Astrocyte (in vitro differentiated cells and primary cell): ENCODE measurements around the gene ZNF618. TPM values are rescaled to one million over a fixed set of nuclear protein-coding genes. Genes with fewer than 3 reads are reported as not detected.

ENCODE experiments used
- DNase-seq: peaks from one replicate; pipeline ENCODE4 v3.0.0-alpha.2; 2010; ENCODE audit warnings: low read depth
- FAIRE-seq: peaks from 2 replicates; lab custom pipeline; 2011; peaks lifted over from hg19 to GRCh38; lab: Jason Lieb, UNC
- H2AFZ ChIP-seq: 2 replicates; pipeline ENCODE4 v1.6.0; 2012; ENCODE audit warnings: low read depth, low read length, inconsistent platforms
- H3K27ac ChIP-seq: 2 replicates; pipeline ENCODE4 v1.5.1; 2011; ENCODE audit warnings: low read depth, low read length, inconsistent platforms
- H3K27me3 ChIP-seq: 2 replicates; pipeline ENCODE4 v1.6.0; 2011; ENCODE audit warnings: low read length, inconsistent platforms; ENCODE audit not compliant: insufficient read depth
- H3K36me3 ChIP-seq: 2 replicates; pipeline ENCODE4 v1.5.1; 2011; ENCODE audit warnings: low read length, inconsistent platforms; ENCODE audit not compliant: insufficient read depth
- H3K4me1 ChIP-seq: 2 replicates; pipeline ENCODE4 v1.5.1; 2011; ENCODE audit warnings: low read length, inconsistent platforms; ENCODE audit not compliant: insufficient read depth
- H3K4me2 ChIP-seq: 2 replicates; pipeline ENCODE4 v1.6.0; 2012; ENCODE audit warnings: low read length, inconsistent platforms
- H3K4me3 ChIP-seq: 2 replicates; pipeline ENCODE4 v1.5.1; 2011; ENCODE audit warnings: low read depth, mild to moderate bottlenecking, low read length, inconsistent platforms; ENCODE audit not compliant: insufficient read depth
- H3K79me2 ChIP-seq: 2 replicates; pipeline ENCODE4 v1.6.0; 2012; ENCODE audit warnings: mild to moderate bottlenecking, low read length, inconsistent platforms; ENCODE audit not compliant: insufficient read depth
- H3K9ac ChIP-seq: 2 replicates; pipeline ENCODE4 v1.6.0; 2012; ENCODE audit warnings: mild to moderate bottlenecking, low read length, inconsistent platforms
- H3K9me3 ChIP-seq: 2 replicates; pipeline ENCODE4 v1.5.1; 2012; ENCODE audit warnings: low read depth, mild to moderate bottlenecking, low read length, inconsistent platforms; ENCODE audit not compliant: insufficient read depth
- H4K20me1 ChIP-seq: 2 replicates; pipeline ENCODE4 v1.6.0; 2012; ENCODE audit warnings: low read length, inconsistent platforms; ENCODE audit not compliant: insufficient read depth
- H3K27ac Mint-ChIP-seq: one replicate; pipeline ENCODE4 v1.8.0; 2021; ENCODE audit warnings: mild to moderate bottlenecking, mixed read lengths; ENCODE audit not compliant: unreplicated experiment
- H3K27me3 Mint-ChIP-seq: one replicate; pipeline ENCODE4 v1.8.0; 2021; ENCODE audit warnings: low read depth, mixed read lengths; ENCODE audit not compliant: unreplicated experiment
- H3K36me3 Mint-ChIP-seq: one replicate; pipeline ENCODE4 v1.8.0; 2021; ENCODE audit warnings: low read depth, mixed read lengths; ENCODE audit not compliant: unreplicated experiment
- H3K4me1 Mint-ChIP-seq: one replicate; pipeline ENCODE4 v1.8.0; 2021; ENCODE audit warnings: low read depth, mixed read lengths; ENCODE audit not compliant: unreplicated experiment
- H3K4me3 Mint-ChIP-seq: one replicate; pipeline ENCODE4 v1.8.0; 2021; ENCODE audit warnings: mild to moderate bottlenecking, moderate library complexity, mixed read lengths; ENCODE audit not compliant: unreplicated experiment
- H3K9me3 Mint-ChIP-seq: one replicate; pipeline ENCODE4 v1.8.0; 2021; ENCODE audit warnings: mild to moderate bottlenecking, mixed read lengths; ENCODE audit not compliant: unreplicated experiment
- EZH2 ChIP-seq: IDR thresholded peaks from 2 replicates; pipeline ENCODE4 v1.6.1; 2012; ENCODE audit warnings: mild to moderate bottlenecking, low read length, inconsistent platforms; ENCODE audit not compliant: insufficient read depth
- total RNA-seq: library from RNA; stranded (reverse); gene quantifications from 2 replicates; pipeline ENCODE4 v1.2.1, GENCODE V29; 2021
- TF ChIP-seq, protein P1 (sequence below): IDR thresholded peaks from 2 replicates; pipeline ENCODE4 v1.5.1; 2011; ENCODE audit warnings: low read depth, mild to moderate bottlenecking, inconsistent platforms, low read length, moderate library complexity; ENCODE audit not compliant: insufficient read depth

The ZNF618 gene
- total RNA-seq, 1 donor from 2014 or later = 30.1 TPM

DNA sequence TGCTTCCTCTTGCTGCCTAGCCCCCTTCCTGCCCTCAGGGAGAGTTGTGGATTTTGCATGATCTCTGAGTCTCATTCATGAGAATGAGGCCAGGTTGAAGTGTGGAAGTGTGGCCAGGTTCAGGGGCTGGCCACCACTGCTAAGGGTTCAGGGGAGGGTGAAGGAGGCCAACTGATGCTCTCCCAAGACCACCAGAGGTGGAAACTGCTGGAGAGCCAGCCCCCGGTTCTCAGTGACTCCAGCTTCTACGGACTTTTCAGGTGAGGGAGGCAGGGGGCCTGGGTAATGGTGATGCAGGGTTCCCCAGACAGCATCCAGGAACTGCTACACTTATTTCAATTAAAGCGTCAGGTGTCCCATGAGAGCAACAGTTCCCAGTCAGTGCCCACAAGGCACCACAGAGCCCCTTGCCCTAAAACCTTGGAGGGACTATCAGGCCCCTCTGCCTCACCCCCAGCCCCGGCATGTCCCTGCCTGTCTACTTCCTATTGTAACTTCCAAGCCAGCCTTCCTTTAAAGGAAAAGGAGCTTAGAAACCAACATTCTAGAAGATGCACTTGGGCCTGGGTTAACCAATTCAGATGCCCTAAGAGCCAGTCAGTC, 151.9 kb downstream of the ZNF618 start:
- Histone ChIP-seq H3K4me1 (no peaks in the 10 kb centered on the region), H3K4me3 (no peak overlapping the region), H3K79me2 (no peaks in the 10 kb centered on the region), H3K27ac (no peak overlapping the region), H3K4me2 (no peak overlapping the region), H3K36me3 (peaks cover 9% of the 10 kb centered on the region), H3K27me3 (no peaks in the 10 kb centered on the region), H2AFZ (no peak overlapping the region), H4K20me1 (no peaks in the 10 kb centered on the region), H3K9ac (no peak overlapping the region), H3K9me3 (no peaks in the 10 kb centered on the region)
- peaks cover 62% of the 10 kb centered on the region for H3K36me3 Mint-ChIP-seq
- TF ChIP-seq, protein P1, sequence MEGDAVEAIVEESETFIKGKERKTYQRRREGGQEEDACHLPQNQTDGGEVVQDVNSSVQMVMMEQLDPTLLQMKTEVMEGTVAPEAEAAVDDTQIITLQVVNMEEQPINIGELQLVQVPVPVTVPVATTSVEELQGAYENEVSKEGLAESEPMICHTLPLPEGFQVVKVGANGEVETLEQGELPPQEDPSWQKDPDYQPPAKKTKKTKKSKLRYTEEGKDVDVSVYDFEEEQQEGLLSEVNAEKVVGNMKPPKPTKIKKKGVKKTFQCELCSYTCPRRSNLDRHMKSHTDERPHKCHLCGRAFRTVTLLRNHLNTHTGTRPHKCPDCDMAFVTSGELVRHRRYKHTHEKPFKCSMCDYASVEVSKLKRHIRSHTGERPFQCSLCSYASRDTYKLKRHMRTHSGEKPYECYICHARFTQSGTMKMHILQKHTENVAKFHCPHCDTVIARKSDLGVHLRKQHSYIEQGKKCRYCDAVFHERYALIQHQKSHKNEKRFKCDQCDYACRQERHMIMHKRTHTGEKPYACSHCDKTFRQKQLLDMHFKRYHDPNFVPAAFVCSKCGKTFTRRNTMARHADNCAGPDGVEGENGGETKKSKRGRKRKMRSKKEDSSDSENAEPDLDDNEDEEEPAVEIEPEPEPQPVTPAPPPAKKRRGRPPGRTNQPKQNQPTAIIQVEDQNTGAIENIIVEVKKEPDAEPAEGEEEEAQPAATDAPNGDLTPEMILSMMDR = no peak
- TF ChIP-seq EZH2 = no peak
- no peak overlapping the region for H3K4me3 Mint-ChIP-seq
- H3K9me3 Mint-ChIP-seq = peaks cover 6% of the 10 kb centered on the region
- H3K27me3 Mint-ChIP-seq = no peaks in the 10 kb centered on the region
- FAIRE-seq (no peak), DNase-seq (no peak)
- no peak overlapping the region for H3K27ac Mint-ChIP-seq
- H3K4me1 Mint-ChIP-seq = peaks cover 7% of the 10 kb centered on the region

DNA sequence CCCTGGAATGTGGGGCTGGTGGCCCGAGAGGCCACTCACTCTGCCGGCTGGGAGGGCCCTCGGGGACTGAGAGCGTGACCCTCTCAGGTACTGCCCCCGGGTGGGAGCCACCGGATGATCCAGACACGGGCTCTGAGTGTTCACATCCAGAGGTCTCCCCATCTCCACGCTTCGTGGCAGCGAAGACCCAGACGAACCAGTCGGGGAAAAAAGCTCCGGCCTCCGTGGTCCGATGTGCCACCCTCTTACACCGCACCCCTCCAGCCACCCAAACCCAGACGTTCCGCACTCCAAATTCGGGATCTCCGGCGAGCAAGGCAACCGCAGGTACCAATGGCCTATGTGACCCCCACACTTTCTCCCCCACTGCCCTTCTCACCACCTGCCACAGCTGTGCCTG, 152.5 kb downstream of the ZNF618 start:
- DNase-seq = no peak
- no peak overlapping the region for H3K4me3 Mint-ChIP-seq
- FAIRE-seq = no peak
- H3K79me2 ChIP-seq = no peaks in the 10 kb centered on the region
- H3K27me3 Mint-ChIP-seq = no peaks in the 10 kb centered on the region
- H3K36me3 Mint-ChIP-seq = peaks cover 58% of the 10 kb centered on the region
- no peak overlapping the region for H2AFZ ChIP-seq
- H3K36me3 ChIP-seq = peaks cover 4% of the 10 kb centered on the region
- H3K9ac ChIP-seq = no peak overlapping the region
- H4K20me1 ChIP-seq = no peaks in the 10 kb centered on the region
- H3K4me1 ChIP-seq = no peaks in the 10 kb centered on the region
- TF ChIP-seq EZH2 = no peak
- TF ChIP-seq, protein P1 = no peak
- peak overlapping the region; percentile 53 for H3K27ac Mint-ChIP-seq
- H3K4me1 Mint-ChIP-seq = peaks cover 7% of the 10 kb centered on the region
- peaks cover 6% of the 10 kb centered on the region for H3K9me3 Mint-ChIP-seq
- no peaks in the 10 kb centered on the region for H3K9me3 ChIP-seq
- no peak overlapping the region for H3K4me3 ChIP-seq
- H3K27ac ChIP-seq = no peak overlapping the region
- no peaks in the 10 kb centered on the region for H3K27me3 ChIP-seq
- H3K4me2 ChIP-seq = no peak overlapping the region
